Suppressor macrophage treated with lipopolysaccharide for 1 hour (primary cell): Measurements from ENCODE around the gene C9orf78.

ENCODE experiments used
- DNase-seq, 3 donors: peaks; one replicate each; pipeline ENCODE4 v3.0.0-alpha.2; 2020 to 2022

Gene C9orf78

DNA sequence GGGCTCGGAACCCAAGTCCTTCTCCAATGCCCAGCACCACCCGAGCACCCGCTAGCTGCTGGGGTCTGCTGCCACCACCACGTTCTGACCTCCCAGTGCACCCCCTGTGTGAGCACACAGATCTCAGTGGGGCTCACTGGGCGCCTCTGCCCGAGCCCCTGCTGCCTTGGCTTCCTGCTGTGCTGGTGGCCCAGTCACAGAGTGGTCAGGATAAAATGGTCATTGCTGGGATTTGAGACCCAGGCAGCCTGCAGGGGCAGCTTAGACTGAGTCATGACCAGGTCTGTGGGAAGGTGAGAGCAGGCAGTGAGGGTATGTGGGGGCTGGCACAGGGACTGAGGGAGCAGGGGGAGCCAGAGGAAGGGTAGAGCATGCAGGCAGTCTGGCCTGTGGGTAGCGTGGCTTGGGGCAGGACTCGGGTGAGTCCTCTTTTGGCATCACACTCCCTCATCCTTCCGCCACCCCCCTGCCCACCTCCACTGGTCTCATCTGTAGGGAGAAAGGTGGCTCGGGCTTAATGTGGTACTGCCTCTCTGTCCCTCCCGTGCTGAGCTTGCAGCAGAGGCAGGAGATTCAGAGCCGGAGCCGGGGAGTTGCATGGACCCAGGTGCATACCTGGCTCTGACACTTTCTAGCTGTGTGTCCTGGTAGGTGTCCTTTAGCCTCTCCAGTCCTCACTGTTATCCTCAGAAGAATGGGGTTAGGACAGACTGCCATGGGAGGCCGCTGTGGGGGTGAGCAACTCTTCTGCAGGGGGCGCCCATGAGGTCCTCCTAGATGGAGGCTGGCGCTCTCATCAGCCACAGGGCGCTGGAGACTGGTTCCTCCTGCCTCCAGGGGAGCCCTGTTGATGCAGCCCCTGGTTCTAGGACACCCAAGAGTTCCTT lies 32.3 kb upstream of the C9orf78 start:
- no peak for DNase-seq

DNA sequence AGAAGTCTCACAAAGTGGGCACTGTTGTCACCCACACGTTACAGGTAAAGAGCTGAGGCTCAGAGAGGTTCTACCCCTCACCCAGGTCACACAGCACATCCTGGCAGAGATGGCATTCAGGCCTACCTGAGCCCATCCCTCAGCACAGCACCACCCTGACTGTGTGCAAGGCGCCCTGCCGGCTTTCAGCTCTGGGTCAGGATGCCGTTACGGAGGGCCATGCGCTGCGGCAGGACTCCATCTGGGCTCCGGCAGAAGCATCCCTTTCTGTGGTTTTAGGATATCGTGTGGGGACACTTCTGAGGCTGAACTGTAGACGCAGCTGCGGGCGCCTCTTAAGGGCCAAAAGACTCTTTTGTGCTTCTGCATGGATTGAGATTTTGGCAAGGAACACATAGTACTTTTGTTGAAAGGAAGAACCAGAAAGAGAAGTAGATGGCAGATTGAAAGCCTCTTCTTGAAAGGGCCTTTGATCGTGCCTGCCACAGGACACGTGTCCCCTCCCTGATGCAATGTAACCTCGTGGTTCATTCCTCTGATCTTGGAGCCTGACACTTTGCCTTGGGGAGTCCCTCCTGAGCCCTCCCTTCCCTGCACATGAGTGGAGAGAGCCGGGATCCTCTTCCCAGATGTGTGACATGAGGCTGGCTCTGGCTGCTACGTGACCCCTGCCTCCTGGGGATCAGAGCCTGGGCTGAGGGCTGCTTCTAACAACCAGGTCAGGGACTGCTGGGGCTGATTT lies 31.5 kb upstream of the C9orf78 start:
- peak; percentile 40 to 57 (median 54) for DNase-seq

- DNase-seq, result no peak
These were observed 30.7 kb upstream of the C9orf78 start for GRCh38 chr9:129865668-129866320.

- no peak for DNase-seq
These were observed 30.0 kb upstream of the C9orf78 start for GRCh38 chr9:129864991-129865647.

GRCh38 chr9:129863059-129863690 lies 28.1 kb upstream of the C9orf78 start:
- DNase-seq, result peak in 2 of 3 donors; percentile 36 to 50

- no peak for DNase-seq
These were observed 26.4 kb upstream of the C9orf78 start for GRCh38 chr9:129861447-129861827.

DNA sequence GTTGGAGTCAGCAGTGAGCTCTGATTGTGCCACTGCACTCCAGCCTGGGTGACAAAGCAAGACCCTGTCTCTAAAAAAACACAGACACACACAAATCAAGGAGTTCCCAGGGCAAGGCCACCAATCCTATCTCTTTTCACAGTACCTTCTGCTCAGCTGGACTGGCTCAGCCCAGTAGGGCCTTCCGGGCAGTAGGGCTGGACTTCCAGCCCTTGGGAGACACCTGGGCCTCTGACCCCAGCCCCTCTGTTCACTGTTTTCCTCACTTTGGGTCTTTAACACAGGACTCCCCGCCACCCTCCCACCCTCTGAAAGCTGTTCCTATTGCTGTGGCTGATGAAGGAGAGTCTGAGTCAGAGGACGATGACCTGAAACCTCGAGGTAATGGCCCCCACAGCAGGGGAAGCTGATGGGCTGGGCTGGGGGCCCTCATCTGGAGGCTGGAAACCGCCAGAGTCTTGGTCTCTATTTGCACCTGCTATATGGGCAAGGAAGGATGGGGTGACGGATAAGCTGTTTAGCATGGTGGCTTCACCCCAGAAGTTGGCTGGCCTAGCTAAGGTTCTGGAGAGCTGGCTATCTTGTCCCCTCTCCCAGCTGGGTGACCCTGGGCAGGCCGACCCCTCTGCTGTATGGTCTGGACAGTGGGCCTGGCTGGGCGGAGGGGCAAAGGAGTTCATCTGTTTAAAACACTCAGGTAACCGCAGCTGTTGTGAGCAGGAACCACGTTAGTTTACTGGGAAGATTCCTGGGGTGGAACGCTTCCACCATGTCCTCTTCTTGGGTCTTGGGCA lies 25.8 kb upstream of the C9orf78 start:
- no peak for DNase-seq

DNA sequence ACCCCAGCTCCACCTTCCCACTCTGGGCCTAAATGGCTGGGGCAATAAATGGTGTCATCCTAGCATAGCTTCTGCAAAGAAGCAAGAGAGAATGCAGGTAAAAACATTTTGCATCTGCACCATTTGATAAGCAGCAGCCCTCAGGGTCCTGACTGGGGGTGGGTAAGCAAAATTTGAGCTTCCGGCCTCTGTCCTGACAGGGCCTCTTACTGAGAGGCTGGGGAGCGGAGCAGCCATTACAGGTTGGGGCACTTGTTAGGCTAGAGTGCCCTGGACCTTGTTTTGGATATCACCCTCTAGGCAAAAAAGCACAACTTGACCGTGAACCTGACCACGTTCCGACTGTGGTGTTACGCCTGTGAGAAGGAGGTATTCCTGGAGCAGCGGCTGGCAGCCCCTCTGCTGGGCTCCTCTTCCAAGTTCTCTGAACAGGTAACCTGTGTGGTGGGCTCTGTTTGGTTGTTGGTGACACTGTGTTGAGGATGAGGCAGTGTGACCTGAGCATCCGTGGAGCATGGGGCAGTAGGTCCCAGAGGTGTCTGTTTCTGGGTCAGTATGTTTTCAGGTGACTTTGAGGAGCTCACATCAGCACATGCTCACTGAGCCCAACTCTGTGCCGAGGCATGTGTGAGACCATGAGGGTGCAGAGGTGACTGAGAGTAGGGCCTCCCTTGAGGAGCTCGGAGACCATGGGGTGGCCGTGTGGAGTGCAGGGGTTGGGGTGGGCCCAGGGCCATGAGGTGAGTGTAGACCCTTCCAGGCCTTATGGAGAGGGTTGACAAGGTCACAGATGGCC lies 23.3 kb upstream of the C9orf78 start:
- no peak for DNase-seq

GRCh38 chr9:129857207-129857606 lies 22.1 kb upstream of the C9orf78 start:
- no peak for DNase-seq

- no peak for DNase-seq
These were observed 19.6 kb upstream of the C9orf78 start for GRCh38 chr9:129854588-129855110.

DNA sequence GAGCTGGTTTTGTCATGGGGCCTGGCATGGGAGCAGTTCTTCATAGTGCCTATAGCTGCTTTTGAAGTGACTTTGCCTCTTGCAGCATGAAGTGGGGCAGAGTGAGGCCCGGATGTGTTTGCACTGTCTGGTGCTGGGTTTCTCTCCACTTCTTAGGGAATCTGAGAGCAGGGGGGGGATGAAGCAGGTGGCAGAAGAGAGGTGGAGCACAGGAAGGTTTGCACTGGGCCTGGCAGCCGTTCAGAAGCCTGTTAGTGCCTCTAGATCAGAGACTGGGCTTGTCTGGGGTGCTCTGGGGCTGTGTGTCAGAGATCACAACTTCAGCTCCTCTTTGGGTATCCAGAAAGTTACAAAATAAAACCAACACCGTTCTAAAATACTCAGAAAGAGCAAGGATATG lies 18.5 kb upstream of the C9orf78 start:
- DNase-seq, result no peak

- no peak for DNase-seq
These were observed 17.5 kb upstream of the C9orf78 start for GRCh38 chr9:129852579-129852978.

DNA sequence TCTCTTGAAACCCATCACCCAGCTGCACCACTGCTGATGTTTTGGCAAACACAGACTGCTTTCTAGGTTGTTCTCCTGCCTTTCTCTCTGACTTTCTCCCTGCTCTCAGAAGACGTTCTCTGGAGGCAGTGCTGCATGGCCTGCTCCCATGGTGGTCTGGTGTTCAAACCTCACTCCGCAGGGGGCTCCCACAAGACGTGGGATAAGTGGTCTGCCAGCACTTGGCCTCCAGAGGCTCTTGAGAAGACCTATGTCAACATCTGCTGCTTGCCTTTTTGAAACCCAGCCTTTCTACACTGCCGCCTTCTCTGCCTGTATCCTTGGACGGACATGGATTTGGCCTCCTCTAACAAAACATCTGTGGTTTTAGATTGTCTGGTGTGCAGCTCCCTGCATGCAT lies 16.7 kb upstream of the C9orf78 start:
- no peak for DNase-seq

GRCh38 chr9:129850821-129851550 lies 15.9 kb upstream of the C9orf78 start:
- no peak for DNase-seq

- no peak for DNase-seq
These were observed 14.8 kb upstream of the C9orf78 start for GRCh38 chr9:129849901-129850300.

GRCh38 chr9:129848712-129849441 lies 13.8 kb upstream of the C9orf78 start:
- DNase-seq, result no peak

GRCh38 chr9:129845373-129845772 lies 10.3 kb upstream of the C9orf78 start:
- no peak for DNase-seq

DNA sequence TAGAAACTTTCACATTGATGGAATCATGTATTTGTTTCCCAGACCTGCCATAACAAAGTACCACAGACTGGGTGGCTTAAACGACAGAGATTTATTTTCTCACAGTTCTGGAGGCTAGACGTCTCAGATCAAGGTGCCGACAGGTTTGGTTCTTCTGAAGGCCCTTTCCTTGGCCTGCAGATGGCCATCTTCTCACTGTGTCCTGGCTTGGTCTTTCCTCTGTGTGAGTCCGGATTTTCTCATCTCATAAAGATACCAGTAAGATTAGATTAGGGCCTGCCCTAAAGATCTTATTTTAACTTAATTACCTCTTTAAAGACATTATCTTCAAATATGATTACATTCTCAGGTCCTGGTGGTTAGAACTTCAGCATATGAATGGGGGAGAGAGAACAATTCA lies 6.0 kb upstream of the C9orf78 start:
- no peak for DNase-seq

DNA sequence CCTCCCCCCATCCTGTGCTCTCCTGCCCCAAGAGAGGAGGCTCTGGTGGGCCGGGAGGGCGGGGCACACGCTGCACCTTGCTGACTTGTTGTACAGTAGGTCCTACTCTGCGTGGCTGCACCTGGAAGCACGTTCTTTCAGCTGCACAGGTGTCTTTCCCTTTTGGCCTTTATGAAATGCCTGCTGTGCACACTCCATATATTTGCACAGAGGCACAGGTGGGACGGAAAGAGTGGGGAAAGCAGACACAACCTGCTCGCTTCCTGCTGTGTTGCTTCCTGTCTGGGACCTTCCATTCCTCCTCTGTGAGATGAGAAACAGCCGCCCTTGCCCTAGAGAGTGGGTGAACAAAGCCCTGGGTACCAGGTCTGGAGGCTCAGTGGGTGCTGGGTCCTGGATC lies 5.0 kb upstream of the C9orf78 start:
- DNase-seq, result no peak
